Measurements from ENCODE around the gene HOXA4. TPM values are rescaled to one million over a fixed set of nuclear protein-coding genes. Genes with fewer than 3 reads are reported as not detected.
A peak's percentile ranks its signal among the peaks of the same experiment; 100 is the strongest.

The HOXA4 gene
- total and polyA plus RNA-seq, 2 of the 8 experiments (the other 6 are each of a cell fraction or from before 2014, with no cell fraction given), result not detected

DNA sequence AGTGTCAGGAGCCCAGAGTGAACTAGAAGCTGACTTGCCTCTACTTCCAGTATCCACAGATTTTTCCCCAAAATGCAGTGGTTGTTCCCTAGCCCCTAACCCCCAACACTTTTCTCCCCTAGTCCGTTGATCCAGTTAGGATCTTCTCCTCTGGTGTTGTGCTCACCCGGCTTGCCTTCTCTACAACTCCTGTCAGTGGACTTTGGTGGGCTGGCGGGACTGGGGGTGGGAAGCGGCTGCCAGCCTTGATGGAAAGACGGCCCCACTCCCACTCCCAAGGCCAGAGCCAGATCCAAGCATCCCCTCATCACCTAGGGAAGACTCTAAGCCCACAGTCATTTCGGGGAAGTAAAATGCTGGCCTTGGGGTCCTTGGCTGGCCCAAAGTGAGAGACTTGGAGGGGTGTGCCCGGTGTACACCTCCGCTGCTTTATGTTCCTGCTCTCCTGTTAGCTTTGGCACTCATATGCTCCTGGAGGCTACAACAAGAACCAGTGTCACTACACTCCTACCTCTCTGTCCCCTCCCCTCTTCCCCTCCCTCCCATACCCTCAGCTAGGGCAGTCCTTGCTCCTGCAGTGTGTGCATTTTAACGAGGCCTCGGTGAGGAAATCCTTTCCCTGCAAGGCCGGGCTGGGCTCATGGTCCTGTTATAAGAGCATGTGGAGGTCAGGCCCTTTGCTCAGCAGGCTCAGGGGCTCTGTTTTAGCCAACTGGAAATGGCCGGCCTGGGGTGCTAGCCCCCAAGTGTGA is 44.5 kb upstream of the HOXA4 start:
- ChIA-PET CTCF (ENCODE audit: partially characterized antibody) (interaction anchor here (0.8 to 5.4 kb wide), 8 partner anchors 10 to 67 kb away, joined by 3 to 20 read pairs (median 4); partner anchors contain the start of genes EVX1, HOXA11, HOXA5 and HOXA9), POLR2A (ENCODE audit: partially characterized antibody) (no interaction called here)
- Histone ChIP-seq H3K27me3 (replicated peaks in 1 of 4; ENCODE audit: control insufficient read depth in 3 of 4, extremely low read depth in 1 of 4, insufficient read depth in 3 of 4, low read length in 3 of 4) (peaks cover 95 to 100% (median 99%) of the 10 kb centered on the region in 4 experiments), H4K20me1 (replicated peaks in 1 of 2; ENCODE audit: control insufficient read depth in 1 of 2, insufficient read depth in 2 of 2, low read length in 2 of 2) (peaks cover 39 to 55% of the 10 kb centered on the region in 2 experiments), H3K56ac (replicated peaks; ENCODE audit: insufficient read length, low read depth, low read length) (no peak overlapping the region), H3K18ac (ENCODE audit: extremely low read depth, low read length) (no peak overlapping the region), H2AK5ac (ENCODE audit: low read depth, low read length) (no peak overlapping the region), H3K9ac (replicated peaks in 1 of 4; ENCODE audit: extremely low read depth in 1 of 4, low read depth in 3 of 4, low read length in 3 of 4) (no peak overlapping the region), H2BK120ac (replicated peaks; ENCODE audit: low read depth, low read length) (no peak overlapping the region), H4K91ac (replicated peaks; ENCODE audit: insufficient read length, low read length) (no peak overlapping the region), H4K8ac (ENCODE audit: extremely low read depth, insufficient read depth, low read length) (no peak overlapping the region), H3K79me1 (ENCODE audit: low read depth, low read length) (no peaks in the 10 kb centered on the region), H2BK20ac (ENCODE audit: low read length) (no peak overlapping the region), H3K27ac (ENCODE audit: low read depth, low read length) (no peak overlapping the region), H2BK12ac (ENCODE audit: low read depth, low read length) (no peak overlapping the region), H3K4me1 (replicated peaks in 1 of 4; ENCODE audit: control insufficient read depth in 3 of 4, insufficient read depth in 4 of 4, low read length in 3 of 4) (peaks cover 4 to 11% (median 5%) of the 10 kb centered on the region in 4 experiments; a peak in 5 of 7 replicates), H3K4me2 (ENCODE audit: insufficient read depth in 1 of 2, low read depth in 2 of 2, low read length in 2 of 2) (no peak overlapping the region), H3K4me3 (ENCODE audit: extremely low read depth in 1 of 4, insufficient read depth in 2 of 4, low read depth in 3 of 4, low read length in 4 of 4) (no peak overlapping the region), H2BK15ac (ENCODE audit: low read length) (no peak overlapping the region), H3K23ac (ENCODE audit: insufficient read length) (no peak overlapping the region), H2AFZ (ENCODE audit: low read length) (no peak overlapping the region), H2BK5ac (ENCODE audit: low read depth, low read length) (no peak overlapping the region), H4K5ac (ENCODE audit: insufficient read length, low read depth, low read length) (no peak overlapping the region), H3K4ac (replicated peaks; ENCODE audit: insufficient read length, low read depth, low read length) (no peak overlapping the region), H3K23me2 (ENCODE audit: low read depth, low read length) (no peaks in the 10 kb centered on the region; the same call in 1 of the 2 replicates), H3K9me3 (ENCODE audit: insufficient read depth in 2 of 2, low read depth in 1 of 2, low read length in 1 of 2) (no peaks in the 10 kb centered on the region; a peak in 1 of 4 replicates), H3K36me3 (ENCODE audit: control insufficient read depth in 2 of 4, insufficient read depth in 4 of 4, low read length in 3 of 4) (peaks cover 0 to 18% (median 0%) of the 10 kb centered on the region in 4 experiments; a peak in 1 of 8 replicates), H3K14ac (ENCODE audit: insufficient read length) (no peak overlapping the region), H3K79me2 (ENCODE audit: control insufficient read depth in 1 of 2, insufficient read depth in 2 of 2, low read length in 2 of 2) (no peaks in the 10 kb centered on the region)
- no peak for FAIRE-seq
- DNase-seq (ENCODE audit: low read depth in 1 of 2, low spot score in 2 of 2), result peak in 1 of 2 experiments; percentile 45
- WGBS, 2 experiments (ENCODE audit: extremely low coverage in 1 of 2, insufficient coverage in 1 of 2, insufficient read length in 1 of 2, insufficient replicate concordance in 2 of 2, low coverage in 1 of 2, low lambda C conversion rate in 2 of 2, missing lambda C conversion rate in 1 of 2), result 43% methylated on average over 12 of the region's 12 CpGs; no CpG with 5 or more reads in 1 of the 2 experiments
- TF ChIP-seq TAF1 (IDR thresholded peaks at IDR 0.05; ENCODE audit: low read depth, low read length) (no peak), TAF7 (optimal IDR thresholded peaks at IDR 0.05; ENCODE audit: borderline replicate concordance, low read depth, low read length) (no peak), RNF2 (IDR thresholded peaks at IDR 0.05; ENCODE audit: borderline replicate concordance, low read depth, low read length, missing control alignments, poor library complexity, severe bottlenecking) (peak; percentile 84), CREB1 (IDR thresholded peaks at IDR 0.05) (no peak), MAFK (IDR thresholded peaks at IDR 0.05; ENCODE audit: low read depth, low read length) (no peak), POU5F1 (IDR thresholded peaks at IDR 0.05; ENCODE audit: low read depth, low read length) (no peak), EZH2 (IDR thresholded peaks at IDR 0.05; ENCODE audit: low read depth, low read length, severe bottlenecking) (no peak)
- TF ChIP-seq, protein P1, sequence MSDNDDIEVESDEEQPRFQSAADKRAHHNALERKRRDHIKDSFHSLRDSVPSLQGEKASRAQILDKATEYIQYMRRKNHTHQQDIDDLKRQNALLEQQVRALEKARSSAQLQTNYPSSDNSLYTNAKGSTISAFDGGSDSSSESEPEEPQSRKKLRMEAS (IDR thresholded peaks at IDR 0.05), result no peak
